ENCODE data around the gene ARNT2.

ARNT2 gene

GRCh38 chr15:80576519-80577090, 172.4 kb downstream of the ARNT2 start:
- H3K9me3 ChIP-seq (replicated peaks; ENCODE audit: low read length), result no peaks in the 10 kb centered on the region
- no peak overlapping the region for H3K4me2 ChIP-seq (ENCODE audit: low read length)
- no peaks in the 10 kb centered on the region for H3K27me3 ChIP-seq (ENCODE audit: control insufficient read depth, insufficient read depth, low read length)
- no peak overlapping the region for H3K4me3 ChIP-seq (ENCODE audit: low read length)
- no peaks in the 10 kb centered on the region for H3K4me1 ChIP-seq (ENCODE audit: control insufficient read depth, insufficient read depth, low read length)
- no peak overlapping the region for H3K9ac ChIP-seq (ENCODE audit: low read depth, low read length)
- H3K36me3 ChIP-seq (ENCODE audit: insufficient read depth, low read length), result no peaks in the 10 kb centered on the region

- Histone ChIP-seq H3K9me3 (replicated peaks; ENCODE audit: low read length) (no peaks in the 10 kb centered on the region), H3K9ac (ENCODE audit: low read depth, low read length) (no peak overlapping the region), H3K36me3 (ENCODE audit: insufficient read depth, low read length) (no peaks in the 10 kb centered on the region), H3K27me3 (ENCODE audit: control insufficient read depth, insufficient read depth, low read length) (no peaks in the 10 kb centered on the region), H3K4me3 (ENCODE audit: low read length) (no peak overlapping the region), H3K4me2 (ENCODE audit: low read length) (no peak overlapping the region), H3K4me1 (ENCODE audit: control insufficient read depth, insufficient read depth, low read length) (no peaks in the 10 kb centered on the region)
These were observed 173.5 kb downstream of the ARNT2 start for GRCh38 chr15:80577552-80578205.

GRCh38 chr15:80578206-80578595, 174.0 kb downstream of the ARNT2 start:
- Histone ChIP-seq H3K36me3 (ENCODE audit: insufficient read depth, low read length) (peaks cover 4% of the 10 kb centered on the region), H3K27me3 (ENCODE audit: control insufficient read depth, insufficient read depth, low read length) (no peaks in the 10 kb centered on the region), H3K4me3 (ENCODE audit: low read length) (no peak overlapping the region), H3K9me3 (replicated peaks; ENCODE audit: low read length) (no peaks in the 10 kb centered on the region), H3K4me2 (ENCODE audit: low read length) (no peak overlapping the region), H3K9ac (ENCODE audit: low read depth, low read length) (no peak overlapping the region), H3K4me1 (ENCODE audit: control insufficient read depth, insufficient read depth, low read length) (no peaks in the 10 kb centered on the region)

- H3K27me3 ChIP-seq (ENCODE audit: control insufficient read depth, insufficient read depth, low read length), result no peaks in the 10 kb centered on the region
- no peak overlapping the region for H3K4me2 ChIP-seq (ENCODE audit: low read length)
- H3K36me3 ChIP-seq (ENCODE audit: insufficient read depth, low read length), result peaks cover 7% of the 10 kb centered on the region
- H3K9ac ChIP-seq (ENCODE audit: low read depth, low read length), result no peak overlapping the region
- no peaks in the 10 kb centered on the region for H3K4me1 ChIP-seq (ENCODE audit: control insufficient read depth, insufficient read depth, low read length)
- no peak overlapping the region for H3K4me3 ChIP-seq (ENCODE audit: low read length)
- no peaks in the 10 kb centered on the region for H3K9me3 ChIP-seq (replicated peaks; ENCODE audit: low read length)
These were observed 174.7 kb downstream of the ARNT2 start for GRCh38 chr15:80578871-80579270.

- no peaks in the 10 kb centered on the region for H3K9me3 ChIP-seq (replicated peaks; ENCODE audit: low read length)
- no peak overlapping the region for H3K4me2 ChIP-seq (ENCODE audit: low read length)
- H3K9ac ChIP-seq (ENCODE audit: low read depth, low read length), result no peak overlapping the region
- H3K36me3 ChIP-seq (ENCODE audit: insufficient read depth, low read length), result peaks cover 7% of the 10 kb centered on the region
- H3K4me3 ChIP-seq (ENCODE audit: low read length), result no peak overlapping the region
- no peaks in the 10 kb centered on the region for H3K4me1 ChIP-seq (ENCODE audit: control insufficient read depth, insufficient read depth, low read length)
- H3K27me3 ChIP-seq (ENCODE audit: control insufficient read depth, insufficient read depth, low read length), result no peaks in the 10 kb centered on the region
These were observed 175.4 kb downstream of the ARNT2 start for GRCh38 chr15:80579611-80580010.

- H3K27me3 ChIP-seq (ENCODE audit: control insufficient read depth, insufficient read depth, low read length), result no peaks in the 10 kb centered on the region
- no peaks in the 10 kb centered on the region for H3K9me3 ChIP-seq (replicated peaks; ENCODE audit: low read length)
- H3K4me1 ChIP-seq (ENCODE audit: control insufficient read depth, insufficient read depth, low read length), result no peaks in the 10 kb centered on the region
- H3K36me3 ChIP-seq (ENCODE audit: insufficient read depth, low read length), result peaks cover 7% of the 10 kb centered on the region
- no peak overlapping the region for H3K9ac ChIP-seq (ENCODE audit: low read depth, low read length)
- no peak overlapping the region for H3K4me2 ChIP-seq (ENCODE audit: low read length)
- H3K4me3 ChIP-seq (ENCODE audit: low read length), result no peak overlapping the region
These were observed 175.9 kb downstream of the ARNT2 start for GRCh38 chr15:80580106-80580505.

GRCh38 chr15:80580536-80581260, 176.5 kb downstream of the ARNT2 start:
- H3K9me3 ChIP-seq (replicated peaks; ENCODE audit: low read length), result no peaks in the 10 kb centered on the region
- H3K27me3 ChIP-seq (ENCODE audit: control insufficient read depth, insufficient read depth, low read length), result no peaks in the 10 kb centered on the region
- H3K4me1 ChIP-seq (ENCODE audit: control insufficient read depth, insufficient read depth, low read length), result no peaks in the 10 kb centered on the region
- H3K36me3 ChIP-seq (ENCODE audit: insufficient read depth, low read length), result peaks cover 7% of the 10 kb centered on the region
- no peak overlapping the region for H3K9ac ChIP-seq (ENCODE audit: low read depth, low read length)
- H3K4me2 ChIP-seq (ENCODE audit: low read length), result no peak overlapping the region
- H3K4me3 ChIP-seq (ENCODE audit: low read length), result no peak overlapping the region

- H3K4me1 ChIP-seq (ENCODE audit: control insufficient read depth, insufficient read depth, low read length), result no peaks in the 10 kb centered on the region
- H3K4me3 ChIP-seq (ENCODE audit: low read length), result no peak overlapping the region
- no peak overlapping the region for H3K9ac ChIP-seq (ENCODE audit: low read depth, low read length)
- no peaks in the 10 kb centered on the region for H3K27me3 ChIP-seq (ENCODE audit: control insufficient read depth, insufficient read depth, low read length)
- H3K36me3 ChIP-seq (ENCODE audit: insufficient read depth, low read length), result peaks cover 7% of the 10 kb centered on the region
- no peaks in the 10 kb centered on the region for H3K9me3 ChIP-seq (replicated peaks; ENCODE audit: low read length)
- no peak overlapping the region for H3K4me2 ChIP-seq (ENCODE audit: low read length)
These were observed 177.8 kb downstream of the ARNT2 start for GRCh38 chr15:80581976-80582375.

- H3K4me2 ChIP-seq (ENCODE audit: low read length), result no peak overlapping the region
- H3K27me3 ChIP-seq (ENCODE audit: control insufficient read depth, insufficient read depth, low read length), result no peaks in the 10 kb centered on the region
- no peak overlapping the region for H3K4me3 ChIP-seq (ENCODE audit: low read length)
- H3K4me1 ChIP-seq (ENCODE audit: control insufficient read depth, insufficient read depth, low read length), result peaks cover under 1% of the 10 kb centered on the region
- no peaks in the 10 kb centered on the region for H3K9me3 ChIP-seq (replicated peaks; ENCODE audit: low read length)
- peaks cover 7% of the 10 kb centered on the region for H3K36me3 ChIP-seq (ENCODE audit: insufficient read depth, low read length)
- no peak overlapping the region for H3K9ac ChIP-seq (ENCODE audit: low read depth, low read length)
These were observed 178.7 kb downstream of the ARNT2 start for GRCh38 chr15:80582816-80583423.

- Histone ChIP-seq H3K9me3 (replicated peaks; ENCODE audit: low read length) (no peaks in the 10 kb centered on the region), H3K36me3 (ENCODE audit: insufficient read depth, low read length) (peaks cover 7% of the 10 kb centered on the region), H3K27me3 (ENCODE audit: control insufficient read depth, insufficient read depth, low read length) (no peaks in the 10 kb centered on the region), H3K4me1 (ENCODE audit: control insufficient read depth, insufficient read depth, low read length) (peaks cover 15% of the 10 kb centered on the region), H3K4me2 (ENCODE audit: low read length) (no peak overlapping the region), H3K9ac (ENCODE audit: low read depth, low read length) (no peak overlapping the region), H3K4me3 (ENCODE audit: low read length) (no peak overlapping the region)
These were observed 180.4 kb downstream of the ARNT2 start for GRCh38 chr15:80584561-80584964.

- Histone ChIP-seq H3K4me3 (ENCODE audit: low read length) (no peak overlapping the region), H3K4me2 (ENCODE audit: low read length) (no peak overlapping the region), H3K36me3 (ENCODE audit: insufficient read depth, low read length) (peaks cover 7% of the 10 kb centered on the region), H3K9me3 (replicated peaks; ENCODE audit: low read length) (no peaks in the 10 kb centered on the region), H3K4me1 (ENCODE audit: control insufficient read depth, insufficient read depth, low read length) (peaks cover 15% of the 10 kb centered on the region), H3K27me3 (ENCODE audit: control insufficient read depth, insufficient read depth, low read length) (no peaks in the 10 kb centered on the region), H3K9ac (ENCODE audit: low read depth, low read length) (no peak overlapping the region)
These were observed 180.9 kb downstream of the ARNT2 start for GRCh38 chr15:80584973-80585525.

All from skeletal muscle satellite cell (primary cell).